GM23248 (cell line): ENCODE measurements around the gene RBKS. TPM values are rescaled to one million over a fixed set of nuclear protein-coding genes. Genes with fewer than 3 reads are reported as not detected.

Source experiments
- DNase-seq: peaks from one replicate; pipeline ENCODE4 v3.0.0-alpha.2; 2015
- H2AFZ ChIP-seq: fragments of 200-600 bp; sonication (generic); 2 replicates; pipeline ENCODE4 v1.6.1; 2016; ENCODE audit warnings: antibody characterized with exemption
- H3F3A ChIP-seq: fragments of 200-600 bp; sonication (generic); 2 replicates; pipeline ENCODE4 v1.6.1; 2016; ENCODE audit warnings: mild to moderate bottlenecking, antibody characterized with exemption, mixed run types; ENCODE audit not compliant: insufficient read depth
- H3K27ac ChIP-seq: fragments of 200-600 bp; sonication (generic); 2 replicates; pipeline ENCODE4 v1.5.1; 2016; ENCODE audit warnings: mild to moderate bottlenecking
- H3K27me3 ChIP-seq: fragments of 200-600 bp; sonication (generic); replicated peaks from 2 replicates; pipeline ENCODE4 v1.6.1; 2016; ENCODE audit warnings: mild to moderate bottlenecking; ENCODE audit not compliant: insufficient read depth
- H3K36me3 ChIP-seq: fragments of 200-600 bp; sonication (generic); 2 replicates; pipeline ENCODE4 v1.6.1; 2016; ENCODE audit warnings: low read depth, mild to moderate bottlenecking
- H3K4me1 ChIP-seq: fragments of 200-600 bp; sonication (generic); 2 replicates; pipeline ENCODE4 v1.6.1; 2016; ENCODE audit warnings: mild to moderate bottlenecking; ENCODE audit not compliant: insufficient read depth
- H3K4me2 ChIP-seq: fragments of 200-600 bp; sonication (generic); one replicate; pipeline ENCODE4 v1.6.1; 2016; ENCODE audit warnings: mild to moderate bottlenecking; ENCODE audit not compliant: unreplicated experiment
- H3K4me3 ChIP-seq: fragments of 200-600 bp; sonication (generic); 2 replicates; pipeline ENCODE4 v1.5.1; 2016; ENCODE audit warnings: mild to moderate bottlenecking
- H3K79me2 ChIP-seq: fragments of 200-600 bp; sonication (generic); 2 replicates; pipeline ENCODE4 v1.6.1; 2016; ENCODE audit warnings: mild to moderate bottlenecking; ENCODE audit not compliant: insufficient read depth
- H3K9ac ChIP-seq: fragments of 200-600 bp; sonication (generic); 2 replicates; pipeline ENCODE4 v1.6.1; 2016; ENCODE audit warnings: mild to moderate bottlenecking
- H3K9me2 ChIP-seq: fragments of 200-600 bp; sonication (generic); 2 replicates; pipeline ENCODE4 v1.6.1; 2016; ENCODE audit warnings: mixed run types, mild to moderate bottlenecking, moderate library complexity; ENCODE audit not compliant: insufficient read depth
- H3K9me3 ChIP-seq: fragments of 200-600 bp; sonication (generic); one replicate; pipeline ENCODE4 v1.6.1; 2017; ENCODE audit warnings: low read depth
- H4K20me1 ChIP-seq: fragments of 200-600 bp; sonication (generic); 2 replicates; pipeline ENCODE4 v1.6.0; 2016; ENCODE audit not compliant: insufficient read depth
- EZH2 ChIP-seq: fragments of 200-600 bp; sonication (generic); IDR thresholded peaks from 2 replicates; pipeline ENCODE4 v1.6.1; 2018; ENCODE audit warnings: antibody characterized with exemption, mild to moderate bottlenecking; ENCODE audit not compliant: insufficient read depth, poor library complexity, severe bottlenecking
- EZH2phosphoT487 ChIP-seq: fragments of 200-600 bp; sonication (generic); IDR thresholded peaks from 2 replicates; pipeline ENCODE4 v1.6.1; 2018; ENCODE audit warnings: antibody characterized with exemption, moderate library complexity, mild to moderate bottlenecking, low read depth; ENCODE audit not compliant: insufficient read depth
- WGBS, 2 experiments: methylation state at CpG; one replicate each; pipeline ENCODE4 v1.1.6; 2015 to 2017; ENCODE audit warnings: low lambda C conversion rate in 2 of 2, low coverage in 1 of 2; ENCODE audit errors: missing lambda C conversion rate in 2 of 2; 5-methylcytosine and 5-hydroxymethylcytosine counted together
- in situ Hi-C: fragments of 300-500 bp; cut with MboI; formaldehyde crosslinking; loops from 2 replicates; pipeline ENCODE4 v1.15.0; 2020
- polyA plus RNA-seq: library from polyadenylated mRNA; unstranded; fragments of >200 nt; fragmentation: Nextera tagmentation; extraction: Ambion mirVana; gene quantifications from 2 replicates; pipeline ENCODE4 v1.2.1, GENCODE V29; 2016
- total RNA-seq: library from RNA; depleted of rRNA; stranded (reverse); fragments of >200 nt; shearing (Covaris generic); gene quantifications from 2 replicates; pipeline ENCODE4 v1.2.3, GENCODE V29; 2014

Gene RBKS
- total and polyA plus RNA-seq, 2 experiments from 2014 or later: 2.8 to 3.6 TPM

GRCh38 chr2:27929916-27930486 lies 39.8 kb upstream of the RBKS start:
- TF ChIP-seq EZH2 (no peak), EZH2phosphoT487 (no peak)

GRCh38 chr2:27925766-27926472 lies 35.7 kb upstream of the RBKS start:
- 96 to 97% methylated on average over 4 of the region's 4 CpGs for WGBS, 2 experiments
- TF ChIP-seq EZH2 (no peak), EZH2phosphoT487 (no peak)
- no peaks in the 10 kb centered on the region for H3K4me1 ChIP-seq
- H3K27me3 ChIP-seq: no peaks in the 10 kb centered on the region
- no peak overlapping the region for H3K27ac ChIP-seq
- no peaks in the 10 kb centered on the region for H4K20me1 ChIP-seq
- H3F3A ChIP-seq: no peaks in the 10 kb centered on the region
- in situ Hi-C loops: no loop called here
- no peak overlapping the region for H3K4me3 ChIP-seq
- DNase-seq: no peak
- no peaks in the 10 kb centered on the region; the same call in 1 of the 2 replicates for H3K79me2 ChIP-seq
- H3K36me3 ChIP-seq: 0 out of 2 replicates have a peak, but pooled peaks cover 4% of the 10 kb centered on the region
- H3K9me3 ChIP-seq: no peaks in the 10 kb centered on the region
- H3K4me2 ChIP-seq: no peak overlapping the region
- no peak overlapping the region for H2AFZ ChIP-seq
- no peak overlapping the region for H3K9ac ChIP-seq
- H3K9me2 ChIP-seq: no peaks in the 10 kb centered on the region

More at GRCh38 chr2:27929916-27930486, 39.8 kb upstream of the RBKS start:
- H3K9me2 ChIP-seq: no peaks in the 10 kb centered on the region
- H2AFZ ChIP-seq: no peak overlapping the region; the same call in 1 of the 2 replicates
- H3K36me3 ChIP-seq: 0 out of 2 replicates have a peak, but pooled peaks cover 5% of the 10 kb centered on the region
- no peaks in the 10 kb centered on the region for H3K9me3 ChIP-seq
- H3K27me3 ChIP-seq: no peaks in the 10 kb centered on the region
- H4K20me1 ChIP-seq: no peaks in the 10 kb centered on the region
- H3K4me3 ChIP-seq: no peak overlapping the region
- H3K4me1 ChIP-seq: peaks cover 11% of the 10 kb centered on the region; the same call in 1 of the 2 replicates
- no peaks in the 10 kb centered on the region for H3K79me2 ChIP-seq
- DNase-seq: no peak
- H3K9ac ChIP-seq: no peak overlapping the region
- H3K4me2 ChIP-seq: no peak overlapping the region
- no peak overlapping the region for H3K27ac ChIP-seq
- in situ Hi-C loops: no loop called here
- H3F3A ChIP-seq: no peaks in the 10 kb centered on the region
- WGBS, 2 experiments: 70 to 73% methylated on average over 11 of the region's 11 CpGs

- Histone ChIP-seq H3K9ac (no peak overlapping the region), H3K9me2 (no peaks in the 10 kb centered on the region), H3K9me3 (no peaks in the 10 kb centered on the region), H3K27ac (no peak overlapping the region), H4K20me1 (no peaks in the 10 kb centered on the region), H2AFZ (no peak overlapping the region), H3K4me1 (peaks cover 5% of the 10 kb centered on the region), H3K4me3 (no peak overlapping the region), H3K79me2 (no peaks in the 10 kb centered on the region; the same call in 1 of the 2 replicates), H3K27me3 (no peaks in the 10 kb centered on the region), H3F3A (no peaks in the 10 kb centered on the region), H3K4me2 (no peak overlapping the region), H3K36me3 (no peaks in the 10 kb centered on the region)
- DNase-seq: no peak
- no peak for TF ChIP-seq EZH2phosphoT487
- TF ChIP-seq EZH2: no peak
- WGBS, 2 experiments: 86 to 91% methylated on average over 1 of the region's 1 CpG
- in situ Hi-C loops: no loop called here
Measured at GRCh38 chr2:27922842-27923241, 32.7 kb upstream of the RBKS start.

GRCh38 chr2:27921880-27922547 lies 31.8 kb upstream of the RBKS start:
- H3K9me2 ChIP-seq: no peaks in the 10 kb centered on the region
- no peak overlapping the region for H3K4me2 ChIP-seq
- WGBS, 2 experiments: 98% methylated on average over 6 of the region's 6 CpGs
- no peak overlapping the region for H3K4me3 ChIP-seq
- no peaks in the 10 kb centered on the region for H3K27me3 ChIP-seq
- no peak overlapping the region for H3K9ac ChIP-seq
- H3K9me3 ChIP-seq: no peaks in the 10 kb centered on the region
- peaks cover 5% of the 10 kb centered on the region for H3K4me1 ChIP-seq
- no peak overlapping the region for H3K27ac ChIP-seq
- no peaks in the 10 kb centered on the region for H4K20me1 ChIP-seq
- H3K36me3 ChIP-seq: no peaks in the 10 kb centered on the region
- in situ Hi-C loops: no loop called here
- DNase-seq: no peak
- no peaks in the 10 kb centered on the region; the same call in 1 of the 2 replicates for H3K79me2 ChIP-seq
- TF ChIP-seq EZH2 (no peak), EZH2phosphoT487 (no peak)
- H3F3A ChIP-seq: no peaks in the 10 kb centered on the region
- no peak overlapping the region for H2AFZ ChIP-seq
